NCI-H460 (cell line): Measurements from ENCODE around the gene ATP10B. TPM values are rescaled to one million over a fixed set of nuclear protein-coding genes. Genes with fewer than 3 reads are reported as not detected.
"Not testable (repeated sequence)": the region's sequence is repeated elsewhere in the genome, so short reads cannot be mapped to it uniquely, and the experiment has no call there.

Source experiments
- DNase-seq: peaks from one replicate; pipeline ENCODE4 v3.0.0-alpha.2; 2016; ENCODE audit warnings: low read depth; ENCODE audit errors: extremely low read depth
- total RNA-seq: library from RNA; depleted of rRNA; stranded (reverse); fragments of >200 nt; shearing (Covaris generic); gene quantifications from 2 replicates; pipeline ENCODE4 v1.2.3, GENCODE V29; 2014

ATP10B gene
- total RNA-seq, 1 experiment from 2014 or later: not detected

DNA sequence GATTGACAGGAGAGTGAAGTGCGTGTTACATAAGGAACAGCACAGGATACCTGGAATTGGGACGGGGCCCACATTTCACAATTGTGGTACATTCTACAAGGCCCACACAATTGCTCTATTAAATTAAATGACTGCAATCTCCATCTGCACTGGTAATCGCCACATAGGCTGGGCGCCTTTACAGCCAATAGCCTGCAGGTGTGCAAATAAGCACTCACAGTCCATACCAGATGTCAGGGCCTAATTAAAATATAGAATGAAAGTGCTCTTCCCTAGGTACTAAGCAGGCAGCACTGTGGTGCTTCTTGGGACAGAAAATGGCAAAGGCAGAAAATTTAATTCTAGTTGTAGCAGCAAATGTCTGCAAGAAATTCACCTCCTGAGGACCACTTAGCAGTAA, 82.7 kb downstream of the ATP10B start:
- DNase-seq: no peak

DNA sequence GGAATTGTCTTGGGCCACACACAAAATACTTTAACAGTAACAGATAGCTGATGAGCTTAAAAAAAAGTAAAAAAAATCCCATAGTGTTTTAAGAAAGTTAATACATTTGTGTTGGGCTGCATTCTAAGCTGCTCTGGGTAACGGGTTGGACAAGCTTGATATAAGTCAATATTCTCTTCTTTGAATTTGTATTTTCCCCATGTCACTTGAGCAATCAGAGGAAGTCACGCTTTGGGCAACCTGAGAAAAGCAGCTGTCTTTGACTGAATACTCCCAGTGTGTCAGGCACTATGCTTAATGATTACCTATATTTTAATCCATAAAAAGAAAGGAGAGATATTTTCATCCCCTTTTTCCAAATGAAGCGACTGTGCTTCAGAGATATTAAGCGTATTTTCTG, 84.9 kb downstream of the ATP10B start:
- no peak for DNase-seq

DNA sequence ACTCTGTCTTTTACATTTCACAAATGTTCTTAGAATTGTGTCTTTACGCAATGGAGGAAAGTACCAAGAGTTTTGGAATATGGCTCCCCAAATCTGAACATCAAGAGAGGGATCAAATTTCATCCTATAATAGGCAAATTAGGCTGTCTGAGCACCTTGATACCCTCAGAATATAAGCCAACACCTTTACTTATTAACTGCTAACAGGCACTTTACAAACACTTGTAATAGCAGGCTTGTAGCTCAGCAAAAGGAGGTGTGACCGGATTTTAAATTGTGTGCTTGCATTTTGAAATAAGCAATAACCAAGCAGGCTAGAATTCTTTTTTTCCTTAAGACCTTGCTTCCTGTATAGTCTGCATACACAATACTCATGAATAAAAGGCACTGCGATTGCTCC, 92.0 kb downstream of the ATP10B start:
- DNase-seq: no peak

DNA sequence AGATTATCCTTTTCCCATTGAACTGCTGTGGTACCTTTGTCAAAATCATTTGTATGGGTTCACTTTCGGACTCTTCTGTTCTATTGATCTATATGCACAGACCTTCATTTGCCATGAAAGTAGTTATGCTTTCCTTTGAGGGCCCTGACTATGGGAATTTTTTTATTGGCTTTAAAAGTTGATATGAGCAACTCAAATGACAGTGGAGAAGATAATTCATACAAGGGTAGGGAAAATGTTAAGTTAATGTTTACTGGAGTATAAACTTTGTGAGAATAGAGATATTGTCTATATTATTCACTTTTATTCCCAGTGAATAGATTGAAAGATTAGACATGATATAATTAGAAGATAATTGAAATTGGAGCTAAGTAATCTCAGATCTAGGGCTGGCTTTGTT, 94.8 kb downstream of the ATP10B start:
- no peak for DNase-seq

DNA sequence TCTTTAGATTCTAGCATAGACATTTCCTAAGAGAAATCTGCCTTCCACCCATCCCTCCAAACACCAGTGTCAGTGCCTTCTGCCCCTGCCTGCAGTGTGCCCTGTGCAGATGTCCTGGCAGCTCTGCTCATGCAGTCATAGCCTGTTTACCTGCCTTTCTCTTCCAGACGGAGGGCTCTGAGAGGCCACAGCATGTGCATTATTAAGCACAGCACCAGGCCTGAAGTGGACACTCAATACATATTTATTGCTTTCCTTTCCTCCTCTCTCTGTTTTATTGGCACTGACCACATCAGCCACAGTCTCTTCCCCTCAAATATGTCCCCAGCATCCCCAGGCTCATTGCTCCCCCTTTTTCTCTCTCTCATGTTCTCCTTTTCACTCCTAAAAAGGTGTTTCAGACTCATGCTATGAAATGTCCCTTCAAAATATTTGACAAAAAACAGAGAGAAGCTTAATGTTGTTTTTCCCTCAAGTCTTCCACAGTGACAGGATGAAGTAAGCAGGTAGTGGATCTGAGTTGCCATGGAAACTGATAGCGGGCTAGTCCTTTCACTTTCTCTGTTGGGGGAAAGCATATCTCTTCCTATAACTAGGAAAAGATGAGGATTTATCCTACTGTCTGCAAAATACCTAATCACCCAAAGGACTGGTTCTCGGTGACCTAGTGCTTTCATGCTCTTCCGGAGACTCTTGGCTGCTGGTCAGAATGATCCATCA, 100.9 kb downstream of the ATP10B start:
- DNase-seq: no peak

DNA sequence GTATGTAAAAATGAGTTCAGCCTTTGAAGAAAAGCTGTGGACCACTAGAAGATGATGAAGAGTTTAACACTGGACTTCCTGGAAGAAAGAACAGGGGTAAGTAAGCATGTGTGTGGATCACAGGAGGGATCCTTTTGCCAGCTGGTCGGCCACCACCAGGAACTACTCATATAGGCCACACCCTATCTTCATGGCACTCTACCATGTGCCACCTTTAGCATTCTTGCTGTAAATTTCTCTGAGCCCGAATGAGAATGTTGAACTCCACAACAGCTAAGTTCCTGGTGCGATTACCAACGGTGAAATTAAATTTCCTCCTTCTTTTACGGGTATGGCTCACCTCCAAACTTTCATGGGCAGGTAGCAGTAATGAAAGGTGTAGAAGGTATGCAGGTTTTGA, 102.3 kb downstream of the ATP10B start:
- DNase-seq: no peak

DNA sequence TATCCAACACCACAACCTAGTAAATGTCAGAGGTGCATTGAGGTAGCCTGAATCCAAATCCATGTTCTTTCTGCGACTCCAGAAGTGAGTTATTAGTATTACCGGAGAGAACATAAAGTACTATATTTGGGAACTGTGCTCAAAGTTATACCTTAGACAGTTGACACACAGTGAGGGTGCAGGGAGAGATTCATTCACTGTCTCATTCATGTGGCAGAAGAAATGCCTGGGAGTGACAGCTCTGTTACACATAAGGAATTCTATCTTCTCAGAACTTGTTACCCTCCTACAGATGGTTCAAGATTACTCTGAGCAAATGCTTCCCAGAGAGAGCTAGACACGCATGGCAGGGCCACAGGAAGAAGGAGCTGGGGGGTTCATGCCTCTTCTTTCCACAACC, 103.0 kb downstream of the ATP10B start:
- no peak for DNase-seq

DNA sequence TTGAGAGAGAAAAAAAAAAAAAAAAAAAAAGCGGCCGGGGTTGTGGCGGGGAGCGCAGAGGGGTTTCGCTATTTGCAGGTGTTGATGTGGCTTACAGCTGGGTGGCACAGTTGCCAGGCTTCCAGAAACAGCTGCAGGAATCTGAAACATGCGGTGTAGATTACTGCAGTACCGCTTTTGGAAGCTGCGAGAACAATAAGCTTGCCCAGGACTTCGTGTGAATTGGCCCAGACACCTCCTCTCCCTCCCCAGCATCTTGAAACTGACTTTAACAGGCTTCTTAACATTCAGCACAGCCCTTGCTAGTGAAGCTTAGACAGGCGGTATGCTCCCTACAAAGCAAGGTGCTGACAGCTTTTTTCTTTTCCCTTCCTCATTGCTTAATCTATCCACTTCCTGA, 104.0 kb downstream of the ATP10B start:
- DNase-seq: no peak

DNA sequence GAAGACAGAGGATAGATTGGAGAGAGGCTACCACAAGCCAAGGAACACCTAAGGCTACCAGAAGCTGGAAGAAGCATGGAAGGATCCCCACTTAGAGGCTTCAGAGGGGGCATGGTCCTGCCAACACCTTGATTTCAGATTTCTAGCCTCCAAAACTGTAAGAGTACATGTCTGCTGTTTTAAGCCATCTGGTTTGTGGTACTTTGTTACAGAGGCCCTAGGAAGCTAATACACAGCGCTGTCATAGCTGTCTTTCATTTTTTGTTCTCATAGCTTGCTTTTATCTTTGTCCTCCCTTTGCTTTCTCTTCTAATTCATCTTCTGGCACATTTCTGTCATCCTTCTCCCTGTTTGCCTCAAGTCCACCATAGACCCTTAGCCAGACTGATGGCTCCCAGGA, 104.5 kb downstream of the ATP10B start:
- DNase-seq: no peak

DNA sequence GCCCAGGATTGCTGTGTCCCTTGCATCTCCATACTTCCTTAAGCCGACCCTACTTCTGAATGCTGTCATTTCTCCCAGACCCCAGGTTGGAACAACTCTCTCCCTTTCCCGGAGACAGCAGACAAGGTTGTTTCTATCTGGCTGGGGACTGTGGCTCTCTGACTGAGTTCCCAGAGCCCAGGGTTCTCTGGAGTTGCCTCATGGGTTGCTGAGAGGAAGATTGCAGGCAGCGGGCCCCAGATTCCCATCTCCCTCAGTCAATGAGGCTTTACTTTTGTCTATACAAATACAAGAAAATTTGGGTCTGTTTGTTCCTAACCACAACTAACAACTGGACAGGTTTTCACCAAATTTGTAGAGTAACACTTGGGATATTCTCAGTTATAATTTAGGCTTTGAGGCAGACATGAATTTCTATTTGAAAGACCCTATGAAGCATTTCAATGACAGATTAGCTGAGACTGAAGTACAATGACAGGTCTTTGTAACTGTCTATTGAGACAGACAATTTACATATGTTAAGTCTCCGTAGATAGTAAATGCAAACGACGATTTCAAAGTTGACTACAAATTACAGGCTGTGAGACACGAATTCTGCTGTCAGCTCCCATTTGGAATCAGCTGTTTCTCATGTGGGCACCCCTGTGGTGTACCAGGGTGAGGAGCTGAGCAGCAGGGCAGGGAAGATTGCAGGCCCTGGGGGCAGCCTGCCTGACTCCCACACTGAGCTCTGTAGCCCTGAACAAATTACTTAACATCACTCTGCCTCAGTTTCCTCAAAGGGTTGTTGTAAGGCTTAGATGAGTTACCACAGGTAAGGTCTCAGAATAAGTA, 107.5 kb downstream of the ATP10B start:
- DNase-seq: no peak

DNA sequence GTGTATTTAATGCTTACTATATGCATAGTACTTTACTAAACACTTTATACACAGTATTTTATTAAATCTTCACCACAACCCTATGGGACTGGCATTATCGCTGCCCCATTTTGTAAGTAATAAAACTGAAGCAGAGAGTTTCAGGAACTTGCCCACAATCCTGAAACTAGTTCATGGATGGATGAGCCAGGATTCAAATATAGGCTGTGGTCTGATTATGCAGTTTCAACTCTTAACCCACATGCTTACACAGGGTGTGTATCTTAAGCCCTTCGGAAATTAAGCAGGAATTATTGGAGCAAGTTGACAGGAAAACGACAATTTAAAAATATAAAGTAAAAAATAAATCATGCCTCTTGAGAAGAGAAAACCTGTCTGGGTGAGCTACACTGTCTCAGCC, 109.0 kb downstream of the ATP10B start:
- DNase-seq: no peak

DNA sequence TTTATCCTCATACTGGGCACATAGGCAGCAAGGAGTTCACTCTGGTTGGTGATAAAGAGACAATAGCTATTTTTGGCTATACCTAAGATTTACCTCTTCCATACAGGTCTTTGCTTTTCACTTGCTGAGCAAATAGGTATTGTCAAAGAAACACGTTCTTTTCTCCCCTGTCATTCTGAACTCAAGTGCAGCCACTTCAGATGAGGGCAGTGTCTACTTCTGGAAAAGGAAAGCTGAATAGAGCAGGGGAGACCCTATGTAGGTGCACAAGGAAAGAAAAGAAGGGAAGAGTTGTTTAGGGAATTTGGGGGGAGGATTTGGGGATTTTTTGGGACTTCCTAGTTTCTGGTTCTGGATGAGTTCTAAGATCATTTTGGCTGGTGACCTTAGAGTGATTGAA, 109.6 kb downstream of the ATP10B start:
- no peak for DNase-seq

DNA sequence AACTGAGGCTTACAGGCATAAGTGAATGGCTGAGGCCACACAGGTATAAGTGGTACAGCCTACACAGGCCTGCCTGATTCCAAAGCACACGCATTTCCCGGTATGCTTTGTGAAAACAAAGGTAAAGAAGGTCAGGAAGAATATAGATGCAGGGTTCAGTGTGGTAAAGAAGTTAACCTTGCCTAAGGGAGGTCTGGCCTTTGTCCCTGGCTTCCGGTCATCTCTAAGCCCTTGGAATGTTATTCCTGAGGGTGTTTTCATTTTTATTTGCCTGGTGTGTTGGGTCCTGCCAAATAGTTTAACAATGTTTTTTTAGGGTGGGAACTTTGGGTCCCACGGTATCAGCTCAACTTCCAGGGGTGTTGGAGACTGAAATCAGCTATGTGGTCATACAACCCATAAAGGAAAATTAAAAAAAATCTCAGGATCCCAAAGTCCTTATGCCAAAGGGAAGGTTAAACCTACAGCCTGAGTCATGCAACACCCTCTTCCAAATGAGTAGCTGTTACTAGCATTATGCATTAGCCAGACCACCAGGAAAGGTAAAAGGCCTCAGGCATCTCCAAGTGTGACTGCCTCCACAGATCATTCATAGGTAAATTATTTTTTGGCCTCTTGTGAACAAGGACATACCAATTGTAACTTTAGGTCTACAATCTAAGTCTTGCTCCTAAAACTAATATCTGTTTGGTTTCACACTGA, 124.6 kb downstream of the ATP10B start:
- no peak for DNase-seq

DNA sequence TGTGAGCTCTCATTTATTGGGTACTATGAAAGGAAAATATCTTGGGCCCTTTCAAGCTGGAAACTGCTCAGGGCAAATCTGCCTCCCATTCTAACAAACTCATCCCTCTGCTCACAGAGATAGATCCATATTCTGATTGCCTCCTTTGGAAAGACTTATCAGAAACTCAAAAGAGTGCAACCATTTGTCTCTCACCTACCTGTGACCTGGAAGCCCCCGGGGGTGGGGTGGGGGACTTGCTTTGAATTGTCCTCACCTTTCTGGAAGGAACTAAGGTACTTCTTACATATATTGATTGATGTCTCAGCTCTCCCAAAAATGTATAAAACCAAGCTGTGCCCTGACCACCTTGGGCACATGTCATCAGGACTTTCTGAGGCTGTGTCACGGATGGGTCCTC, 125.3 kb downstream of the ATP10B start:
- no peak for DNase-seq

DNA sequence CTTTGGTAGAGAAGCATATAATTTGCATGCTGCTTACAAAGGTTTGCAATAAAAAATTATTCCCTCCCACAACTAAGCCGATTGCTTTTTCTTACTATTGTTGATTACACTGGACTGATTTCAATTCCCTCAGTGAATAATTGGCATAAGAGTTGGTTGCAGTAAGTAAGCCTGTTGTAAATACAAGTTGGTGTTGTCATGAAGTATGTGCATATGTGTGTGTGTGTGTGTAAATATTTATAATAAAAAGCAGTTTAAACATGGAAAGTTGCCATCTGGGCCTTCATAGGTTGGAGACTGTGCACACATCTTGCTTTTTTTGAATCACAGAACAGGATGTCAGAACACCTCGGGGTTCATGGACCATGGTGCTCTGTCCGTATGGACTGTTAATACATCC, 131.2 kb downstream of the ATP10B start:
- DNase-seq: no peak

DNA sequence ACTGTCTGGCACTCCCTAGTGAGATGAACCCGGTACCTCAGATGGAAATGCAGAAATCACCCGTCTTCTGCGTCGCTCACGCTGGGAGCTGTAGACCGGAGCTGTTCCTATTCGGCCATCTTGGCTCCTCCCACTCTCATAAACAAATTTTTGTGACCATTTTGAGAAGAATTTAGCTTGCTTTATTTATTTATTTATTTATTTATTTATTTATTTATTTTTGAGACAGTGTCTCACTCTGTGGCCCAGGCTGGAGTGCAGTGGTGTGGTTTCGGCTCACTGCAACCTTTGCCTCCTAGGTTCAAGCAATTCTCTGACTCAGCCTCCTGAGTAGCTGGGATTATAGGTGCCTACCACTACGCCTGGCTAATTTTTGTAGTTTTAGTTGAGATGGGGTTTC, 136.5 kb downstream of the ATP10B start:
- not testable (repeated sequence) for DNase-seq

DNA sequence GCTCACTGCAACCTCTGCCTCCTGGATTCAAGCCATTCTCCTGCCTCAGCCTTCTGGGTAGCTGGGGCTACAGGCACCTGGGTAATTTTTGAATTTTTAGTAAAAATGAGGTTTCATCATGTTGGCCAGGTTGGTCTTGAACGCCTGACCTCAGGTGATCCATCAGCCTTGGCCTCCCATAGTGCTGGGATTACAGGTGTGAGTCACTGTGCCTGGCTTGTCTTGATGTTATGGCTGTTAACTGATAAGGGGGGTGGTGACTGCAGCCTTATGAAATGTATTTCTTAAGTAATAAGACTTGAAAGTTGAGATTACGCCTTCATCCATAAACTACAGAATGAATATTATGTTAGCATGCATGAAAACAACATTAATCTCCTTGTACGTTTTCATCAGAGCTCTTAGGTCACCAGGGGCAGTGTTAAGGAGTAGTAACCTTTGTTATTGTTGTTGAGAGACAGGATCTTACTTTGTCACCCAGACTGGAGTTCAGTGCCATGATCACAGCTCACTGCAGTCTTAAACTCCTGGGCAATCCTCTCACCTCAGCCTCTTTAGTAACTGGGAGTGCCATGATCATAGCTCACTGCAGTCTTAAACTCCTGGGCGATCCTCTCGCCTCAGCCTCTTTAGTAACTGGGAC, 148.3 kb downstream of the ATP10B start:
- DNase-seq: no peak

DNA sequence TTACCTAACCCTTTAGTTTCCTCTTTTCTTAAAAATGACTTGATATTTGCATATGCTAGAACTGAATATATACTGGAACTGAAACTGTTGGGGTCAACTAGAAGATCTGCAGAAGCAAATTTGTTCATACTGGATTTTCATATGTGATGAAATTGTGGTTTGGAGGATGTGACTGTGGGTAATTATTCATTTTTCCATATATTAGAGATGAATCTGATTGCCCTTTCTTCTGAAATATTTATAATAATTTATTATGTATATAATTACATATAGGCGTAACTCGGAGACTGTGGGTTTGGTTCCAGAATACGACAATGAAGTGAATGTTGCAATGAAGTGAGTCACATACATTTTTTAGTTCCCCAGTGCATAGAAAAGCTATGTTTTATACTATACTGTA, 149.1 kb downstream of the ATP10B start:
- no peak for DNase-seq

DNA sequence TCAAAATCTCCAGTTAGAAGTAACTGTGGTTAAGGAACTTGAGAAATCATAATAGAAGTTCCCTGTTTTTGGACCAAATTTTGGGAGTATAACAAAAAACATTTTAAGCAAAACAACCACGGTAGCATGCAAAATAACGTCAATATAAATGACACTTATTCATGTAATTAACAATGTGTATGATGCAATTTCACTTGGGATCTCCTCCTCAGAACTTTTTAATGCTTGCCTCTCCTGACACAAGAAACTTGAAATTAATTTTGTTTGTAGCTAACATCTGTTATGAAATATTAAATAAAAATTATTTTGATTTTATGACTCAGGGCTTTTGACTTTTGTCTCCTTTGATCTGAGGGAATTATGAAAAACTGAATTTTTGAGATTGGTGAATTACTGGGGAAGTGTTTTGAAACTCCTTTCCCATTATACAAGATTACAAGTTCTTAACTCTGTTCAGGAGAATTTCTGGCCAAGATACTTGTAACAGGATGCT, 149.7 kb downstream of the ATP10B start:
- DNase-seq: no peak

DNA sequence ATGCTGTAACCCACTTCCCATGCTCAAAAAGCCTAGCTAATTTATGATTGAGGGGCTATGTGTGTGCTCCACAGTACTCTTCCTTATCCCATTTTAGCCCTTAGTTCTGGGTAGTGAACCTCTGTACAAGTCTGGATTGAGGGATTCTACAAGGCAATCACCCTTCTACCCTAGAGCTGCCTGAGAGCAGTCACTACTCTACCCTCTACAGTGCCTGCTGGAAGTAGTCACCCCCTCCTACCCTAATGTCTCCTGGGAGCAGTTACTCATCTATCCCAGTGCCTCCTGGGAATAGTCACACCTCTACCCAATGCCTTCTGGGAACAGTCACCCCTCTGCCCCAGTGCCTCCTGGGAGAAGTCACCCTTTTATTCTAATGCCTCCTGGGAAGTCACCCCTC, 150.6 kb downstream of the ATP10B start:
- DNase-seq: no peak

DNA sequence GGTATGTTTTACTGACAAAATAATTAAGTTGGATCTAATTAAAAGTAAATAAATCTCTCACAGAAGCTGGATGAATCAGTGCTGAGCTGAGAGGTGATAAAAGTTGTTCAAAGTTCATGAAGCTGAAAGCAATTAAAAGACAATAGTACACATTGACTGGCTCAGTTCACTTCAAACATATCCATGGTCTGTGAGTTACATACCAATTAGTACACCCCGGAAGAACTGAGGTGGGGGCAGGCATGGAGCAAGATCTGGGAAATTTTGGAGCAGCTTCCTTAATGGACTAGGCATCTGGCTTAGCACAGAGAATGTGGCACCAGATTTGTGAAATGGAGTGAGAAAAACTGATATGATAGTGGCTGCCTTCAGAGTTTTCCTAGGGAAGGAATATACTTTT, 152.7 kb downstream of the ATP10B start:
- no peak for DNase-seq
